Liver (tissue), 3 donors: ENCODE data around the gene GPR12.

Experiments used
- NR2F2 ChIP-seq: IDR thresholded peaks from 2 replicates; pipeline ENCODE4 v1.6.1; 2016; ENCODE audit warnings: antibody characterized with exemption
- TAF1 ChIP-seq: conservative IDR thresholded peaks from 2 replicates; pipeline ENCODE4 v1.6.1; 2016; ENCODE audit warnings: antibody characterized with exemption, mild to moderate bottlenecking
- TF ChIP-seq, protein P1 (sequence below): fragments of 150-350 bp; IDR thresholded peaks from 2 replicates; pipeline ENCODE4 v1.5.1; 2017; ENCODE audit warnings: improper control_type of control experiment, low read depth, low read length; ENCODE audit not compliant: missing input control
- TF ChIP-seq, protein P2 (sequence below): IDR thresholded peaks from 2 replicates; pipeline ENCODE4 v1.6.1; 2016; ENCODE audit warnings: antibody characterized with exemption, mild to moderate bottlenecking
- donor health status: healthy.
- donor health status: healthy.

DNA sequence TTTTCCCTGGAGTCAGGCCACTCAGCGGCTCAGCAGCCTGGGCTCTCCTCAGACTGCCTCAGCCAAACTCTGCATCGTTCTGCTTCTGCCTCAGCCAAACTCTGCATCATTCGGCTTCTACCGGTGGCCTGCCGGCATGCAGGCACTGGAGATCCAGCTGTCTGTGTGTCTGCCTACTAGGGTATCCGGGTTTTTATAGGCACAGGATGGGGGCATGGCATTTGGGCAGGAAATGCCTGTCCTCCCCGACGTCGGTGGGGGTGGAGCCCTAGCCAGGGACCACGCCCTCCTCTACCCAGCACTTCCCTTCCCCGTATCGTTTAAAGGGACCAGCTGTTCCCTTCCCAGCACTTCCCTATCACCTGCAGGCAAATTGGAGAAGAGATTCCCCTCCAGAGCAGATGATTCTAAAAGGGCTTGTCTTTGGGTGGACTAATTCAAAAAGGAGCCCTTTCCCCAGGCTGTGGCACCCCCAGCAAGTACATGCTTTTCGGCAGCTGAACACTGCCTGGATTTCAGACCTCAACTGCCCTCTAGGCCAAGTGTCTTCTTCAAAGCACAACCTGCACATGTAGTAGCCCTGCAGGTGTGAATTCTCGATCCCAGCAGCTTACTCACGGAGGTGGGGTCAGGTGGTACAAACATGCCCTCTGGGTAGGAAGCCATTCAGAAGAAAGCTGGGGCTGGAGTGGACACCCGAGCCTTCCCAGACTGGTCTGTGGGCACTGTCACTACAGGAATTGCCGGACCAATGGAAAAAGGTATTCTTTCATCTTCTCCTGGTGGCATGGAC is 25.4 kb upstream of the GPR12 start:
- TF ChIP-seq, protein P1, sequence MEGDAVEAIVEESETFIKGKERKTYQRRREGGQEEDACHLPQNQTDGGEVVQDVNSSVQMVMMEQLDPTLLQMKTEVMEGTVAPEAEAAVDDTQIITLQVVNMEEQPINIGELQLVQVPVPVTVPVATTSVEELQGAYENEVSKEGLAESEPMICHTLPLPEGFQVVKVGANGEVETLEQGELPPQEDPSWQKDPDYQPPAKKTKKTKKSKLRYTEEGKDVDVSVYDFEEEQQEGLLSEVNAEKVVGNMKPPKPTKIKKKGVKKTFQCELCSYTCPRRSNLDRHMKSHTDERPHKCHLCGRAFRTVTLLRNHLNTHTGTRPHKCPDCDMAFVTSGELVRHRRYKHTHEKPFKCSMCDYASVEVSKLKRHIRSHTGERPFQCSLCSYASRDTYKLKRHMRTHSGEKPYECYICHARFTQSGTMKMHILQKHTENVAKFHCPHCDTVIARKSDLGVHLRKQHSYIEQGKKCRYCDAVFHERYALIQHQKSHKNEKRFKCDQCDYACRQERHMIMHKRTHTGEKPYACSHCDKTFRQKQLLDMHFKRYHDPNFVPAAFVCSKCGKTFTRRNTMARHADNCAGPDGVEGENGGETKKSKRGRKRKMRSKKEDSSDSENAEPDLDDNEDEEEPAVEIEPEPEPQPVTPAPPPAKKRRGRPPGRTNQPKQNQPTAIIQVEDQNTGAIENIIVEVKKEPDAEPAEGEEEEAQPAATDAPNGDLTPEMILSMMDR = no peak
- TF ChIP-seq TAF1 (no peak), NR2F2 (no peak)
- TF ChIP-seq, protein P2, sequence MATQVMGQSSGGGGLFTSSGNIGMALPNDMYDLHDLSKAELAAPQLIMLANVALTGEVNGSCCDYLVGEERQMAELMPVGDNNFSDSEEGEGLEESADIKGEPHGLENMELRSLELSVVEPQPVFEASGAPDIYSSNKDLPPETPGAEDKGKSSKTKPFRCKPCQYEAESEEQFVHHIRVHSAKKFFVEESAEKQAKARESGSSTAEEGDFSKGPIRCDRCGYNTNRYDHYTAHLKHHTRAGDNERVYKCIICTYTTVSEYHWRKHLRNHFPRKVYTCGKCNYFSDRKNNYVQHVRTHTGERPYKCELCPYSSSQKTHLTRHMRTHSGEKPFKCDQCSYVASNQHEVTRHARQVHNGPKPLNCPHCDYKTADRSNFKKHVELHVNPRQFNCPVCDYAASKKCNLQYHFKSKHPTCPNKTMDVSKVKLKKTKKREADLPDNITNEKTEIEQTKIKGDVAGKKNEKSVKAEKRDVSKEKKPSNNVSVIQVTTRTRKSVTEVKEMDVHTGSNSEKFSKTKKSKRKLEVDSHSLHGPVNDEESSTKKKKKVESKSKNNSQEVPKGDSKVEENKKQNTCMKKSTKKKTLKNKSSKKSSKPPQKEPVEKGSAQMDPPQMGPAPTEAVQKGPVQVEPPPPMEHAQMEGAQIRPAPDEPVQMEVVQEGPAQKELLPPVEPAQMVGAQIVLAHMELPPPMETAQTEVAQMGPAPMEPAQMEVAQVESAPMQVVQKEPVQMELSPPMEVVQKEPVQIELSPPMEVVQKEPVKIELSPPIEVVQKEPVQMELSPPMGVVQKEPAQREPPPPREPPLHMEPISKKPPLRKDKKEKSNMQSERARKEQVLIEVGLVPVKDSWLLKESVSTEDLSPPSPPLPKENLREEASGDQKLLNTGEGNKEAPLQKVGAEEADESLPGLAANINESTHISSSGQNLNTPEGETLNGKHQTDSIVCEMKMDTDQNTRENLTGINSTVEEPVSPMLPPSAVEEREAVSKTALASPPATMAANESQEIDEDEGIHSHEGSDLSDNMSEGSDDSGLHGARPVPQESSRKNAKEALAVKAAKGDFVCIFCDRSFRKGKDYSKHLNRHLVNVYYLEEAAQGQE = no peak
